ENCODE data around the gene WDFY1. TPM values are rescaled to one million over a fixed set of nuclear protein-coding genes. Genes with fewer than 3 reads are reported as not detected.

The WDFY1 gene
- total RNA-seq, 2 experiments from 2014 or later, result 41.1 to 41.5 TPM

- Histone ChIP-seq H3K27me3 (ENCODE audit: control insufficient read depth in 1 of 2, insufficient read depth in 2 of 2, low read length in 2 of 2) (no peaks in the 10 kb centered on the region), H3K4me3 (ENCODE audit: low read length) (no peak overlapping the region), H3K27ac (ENCODE audit: low read depth in 1 of 2, low read length in 2 of 2) (no peak overlapping the region), H3K9me3 (ENCODE audit: control insufficient read depth in 1 of 2, insufficient read depth in 1 of 2, low read length in 2 of 2) (no peaks in the 10 kb centered on the region), H3K4me1 (ENCODE audit: insufficient read depth, low read length) (no peaks in the 10 kb centered on the region), H3K36me3 (ENCODE audit: insufficient read depth, low read length) (peaks cover 21% of the 10 kb centered on the region)
- CTCF ChIA-PET, result no interaction called here
- Mint-ChIP-seq H3K27ac (no peak overlapping the region), H3K27me3 (no peaks in the 10 kb centered on the region), H3K4me3 (no peak overlapping the region), H3K36me3 (ENCODE audit: low read depth) (peaks cover 33% of the 10 kb centered on the region), H3K4me1 (ENCODE audit: low read depth) (peaks cover 15% of the 10 kb centered on the region), H3K9me3 (no peaks in the 10 kb centered on the region)
- DNase-seq (no peak), ATAC-seq (ENCODE audit: poor library complexity) (no peak)
- TF ChIP-seq CTCF (IDR thresholded peaks at IDR 0.05), result no peak
- POLR2A ChIA-PET, result interaction anchor here (0.8 to 1.0 kb wide), 2 partner anchors 10 to 25 kb away, joined by 3 to 4 read pairs; partner anchors contain the start of gene WDFY1
- intact Hi-C loops (cut with DNase I, micrococcal nuclease), result no loop called here
These were observed 25.0 kb downstream of the WDFY1 start for GRCh38 chr2:223920109-223920508.

- Mint-ChIP-seq H3K27me3 (no peaks in the 10 kb centered on the region), H3K27ac (no peak overlapping the region), H3K9me3 (no peaks in the 10 kb centered on the region), H3K4me1 (ENCODE audit: low read depth) (peaks cover 15% of the 10 kb centered on the region), H3K4me3 (no peak overlapping the region), H3K36me3 (ENCODE audit: low read depth) (peaks cover 34% of the 10 kb centered on the region)
- no peak for ATAC-seq (ENCODE audit: poor library complexity)
- no peaks in the 10 kb centered on the region for H3K4me1 ChIP-seq (ENCODE audit: insufficient read depth, low read length)
- H3K27ac ChIP-seq (ENCODE audit: low read depth in 1 of 2, low read length in 2 of 2), result no peak overlapping the region
- POLR2A ChIA-PET, result no interaction called here
- H3K9me3 ChIP-seq (ENCODE audit: control insufficient read depth in 1 of 2, insufficient read depth in 1 of 2, low read length in 2 of 2), result no peaks in the 10 kb centered on the region
- no peak overlapping the region for H3K4me3 ChIP-seq (ENCODE audit: low read length)
- intact Hi-C loops (cut with DNase I, micrococcal nuclease), result no loop called here
- no peaks in the 10 kb centered on the region for H3K27me3 ChIP-seq (ENCODE audit: control insufficient read depth in 1 of 2, insufficient read depth in 2 of 2, low read length in 2 of 2)
- no peak for DNase-seq
- peaks cover 26% of the 10 kb centered on the region for H3K36me3 ChIP-seq (ENCODE audit: insufficient read depth, low read length)
- CTCF ChIA-PET, result no interaction called here
- no peak for TF ChIP-seq CTCF (IDR thresholded peaks at IDR 0.05)
These were observed 26.4 kb downstream of the WDFY1 start for GRCh38 chr2:223918671-223919134.

- ChIA-PET CTCF (no interaction called here), POLR2A (no interaction called here)
- no peak for TF ChIP-seq CTCF (IDR thresholded peaks at IDR 0.05)
- H3K4me1 Mint-ChIP-seq (ENCODE audit: low read depth), result peaks cover 5% of the 10 kb centered on the region
- H3K27me3 ChIP-seq (ENCODE audit: control insufficient read depth in 1 of 2, insufficient read depth in 2 of 2, low read length in 2 of 2), result no peaks in the 10 kb centered on the region
- H3K27ac Mint-ChIP-seq, result no peak overlapping the region
- H3K4me3 ChIP-seq (ENCODE audit: low read length), result no peak overlapping the region
- no peaks in the 10 kb centered on the region for H3K4me1 ChIP-seq (ENCODE audit: insufficient read depth, low read length)
- no peak overlapping the region for H3K27ac ChIP-seq (ENCODE audit: low read depth in 1 of 2, low read length in 2 of 2)
- no peaks in the 10 kb centered on the region for H3K9me3 ChIP-seq (ENCODE audit: control insufficient read depth in 1 of 2, insufficient read depth in 1 of 2, low read length in 2 of 2)
- no peaks in the 10 kb centered on the region for H3K27me3 Mint-ChIP-seq
- H3K36me3 ChIP-seq (ENCODE audit: insufficient read depth, low read length), result peaks cover 40% of the 10 kb centered on the region
- ATAC-seq (ENCODE audit: poor library complexity), result no peak
- H3K9me3 Mint-ChIP-seq, result no peaks in the 10 kb centered on the region
- DNase-seq, result no peak
- peaks cover 42% of the 10 kb centered on the region for H3K36me3 Mint-ChIP-seq (ENCODE audit: low read depth)
- no peak overlapping the region for H3K4me3 Mint-ChIP-seq
- intact Hi-C loops (cut with DNase I, micrococcal nuclease), result no loop called here
These were observed 28.8 kb downstream of the WDFY1 start for GRCh38 chr2:223916181-223916920.

All from CD4-positive, alpha-beta T cell (primary cell).